NT2/D1 (cell line): Measurements from ENCODE around the gene NCL.
"Not testable (repeated sequence)": the region's sequence is repeated elsewhere in the genome, so short reads cannot be mapped to it uniquely, and the experiment has no call there.

Experiments
- DNase-seq: peaks from one replicate; pipeline ENCODE4 v3.0.0-alpha.2; 2011; ENCODE audit warnings: low read depth, low spot score
- H3K27me3 ChIP-seq: 2 replicates; pipeline ENCODE4 v1.6.0; 2011; ENCODE audit warnings: mild to moderate bottlenecking; ENCODE audit not compliant: insufficient read length, insufficient read depth
- H3K36me3 ChIP-seq: 2 replicates; pipeline ENCODE4 v1.6.1; 2011; ENCODE audit warnings: mild to moderate bottlenecking, low read length, mixed read lengths; ENCODE audit not compliant: insufficient read depth, insufficient read length
- H3K4me1 ChIP-seq: 2 replicates; pipeline ENCODE4 v1.5.1; 2011; ENCODE audit not compliant: insufficient read depth, insufficient read length
- H3K4me3 ChIP-seq: 2 replicates; pipeline ENCODE4 v1.5.1; 2011; ENCODE audit warnings: low read depth; ENCODE audit not compliant: insufficient read length
- H3K9ac ChIP-seq: 2 replicates; pipeline ENCODE4 v1.6.0; 2011; ENCODE audit warnings: low read depth; ENCODE audit not compliant: insufficient read length
- H3K9me3 ChIP-seq: 2 replicates; pipeline ENCODE4 v1.5.1; 2011; ENCODE audit warnings: mild to moderate bottlenecking, low read length; ENCODE audit not compliant: insufficient read depth
- SUZ12 ChIP-seq: IDR thresholded peaks from 2 replicates; pipeline ENCODE4 v1.6.1; 2011; ENCODE audit not compliant: insufficient read length, insufficient read depth; ENCODE audit errors: extremely low read depth
- YY1 ChIP-seq: IDR thresholded peaks from 2 replicates; pipeline ENCODE4 v1.6.1; 2011; ENCODE audit not compliant: insufficient read length, insufficient read depth
- ZNF274 ChIP-seq: IDR thresholded peaks from 2 replicates; pipeline ENCODE4 v1.6.1; 2011; ENCODE audit warnings: mild to moderate bottlenecking, low read depth, low read length

NCL gene

DNA sequence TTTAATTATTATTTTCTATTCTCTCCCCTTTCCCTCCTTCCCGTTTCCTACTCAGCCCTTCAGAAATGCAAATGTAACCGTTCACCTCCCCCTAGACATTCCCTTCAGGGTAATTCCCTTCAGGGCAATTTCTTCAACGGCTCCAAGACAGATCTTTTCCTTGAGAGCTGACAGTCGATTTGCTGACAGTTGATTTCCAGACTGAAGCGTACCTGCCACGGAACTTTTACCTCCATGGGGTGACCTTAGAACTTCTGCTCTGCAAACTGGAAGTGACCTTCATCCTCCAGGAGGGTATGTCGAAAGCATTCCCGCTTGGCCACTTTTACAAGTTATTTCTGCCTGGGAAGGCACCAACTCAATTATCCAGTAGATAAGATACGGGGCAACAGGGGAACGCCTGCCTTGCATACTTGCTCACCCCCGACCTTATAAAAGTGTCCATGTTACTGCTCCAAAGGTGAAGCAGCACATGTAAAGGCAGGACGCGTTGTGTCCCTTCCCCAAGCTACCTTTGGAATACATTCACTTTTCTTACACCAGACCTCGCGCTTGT is 50.3 kb downstream of the NCL start:
- Histone ChIP-seq H3K27me3 (no peaks in the 10 kb centered on the region), H3K4me3 (no peak overlapping the region), H3K9me3 (peaks cover 14% of the 10 kb centered on the region), H3K9ac (no peak overlapping the region), H3K36me3 (no peaks in the 10 kb centered on the region), H3K4me1 (peaks cover 6% of the 10 kb centered on the region)
- no peak for DNase-seq
- TF ChIP-seq SUZ12 (no peak), YY1 (no peak), ZNF274 (no peak)

DNA sequence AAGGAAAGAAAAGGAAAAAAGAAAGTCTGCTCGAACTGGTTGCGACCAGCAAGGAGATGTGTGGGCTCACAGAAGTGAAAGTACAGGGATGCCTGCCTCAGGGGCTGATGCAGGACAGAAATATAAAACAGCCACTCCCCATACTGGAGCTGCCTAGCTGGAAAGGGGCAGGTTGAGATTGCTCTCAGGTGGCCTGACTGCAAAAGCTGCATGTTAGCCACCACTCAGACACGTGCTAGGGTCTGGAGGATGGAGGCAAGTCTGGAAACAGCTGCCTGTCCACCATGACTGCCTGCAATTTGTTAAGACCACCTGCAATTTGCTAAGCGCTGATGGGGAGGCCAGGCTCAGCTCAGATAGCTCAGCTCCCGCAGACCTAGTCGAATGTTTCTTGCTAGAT is 50.8 kb downstream of the NCL start:
- H3K4me3 ChIP-seq = no peak overlapping the region
- H3K4me1 ChIP-seq = peaks cover 6% of the 10 kb centered on the region
- no peak overlapping the region for H3K9ac ChIP-seq
- no peaks in the 10 kb centered on the region for H3K36me3 ChIP-seq
- DNase-seq = no peak
- TF ChIP-seq ZNF274 (no peak), SUZ12 (no peak), YY1 (no peak)
- peaks cover 19% of the 10 kb centered on the region for H3K9me3 ChIP-seq
- H3K27me3 ChIP-seq = no peaks in the 10 kb centered on the region

DNA sequence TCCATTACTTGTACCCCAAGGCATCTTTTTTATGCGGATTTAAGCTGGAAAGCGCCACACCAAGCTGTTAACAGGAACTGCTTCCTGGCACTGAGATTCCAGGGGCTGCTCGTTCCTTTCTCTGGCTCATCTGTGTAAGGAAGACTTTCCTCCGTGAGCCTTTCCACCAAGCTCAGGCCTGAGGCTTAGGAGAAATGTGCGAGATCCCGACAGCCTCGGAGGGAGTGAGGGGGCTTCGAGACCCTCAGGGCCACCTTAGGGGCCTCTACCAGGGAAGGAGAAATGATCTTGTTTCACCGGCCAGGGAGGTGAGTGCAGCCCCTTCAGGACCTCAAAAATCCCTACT is 51.7 kb downstream of the NCL start:
- Histone ChIP-seq H3K27me3 (no peaks in the 10 kb centered on the region), H3K4me3 (peak overlapping the region; percentile 44), H3K36me3 (no peaks in the 10 kb centered on the region), H3K9me3 (peaks cover 28% of the 10 kb centered on the region), H3K4me1 (peaks cover 6% of the 10 kb centered on the region), H3K9ac (peak overlapping the region; percentile 68)
- no peak for DNase-seq
- TF ChIP-seq YY1 = no peak
- no peak for TF ChIP-seq SUZ12
- no peak for TF ChIP-seq ZNF274

DNA sequence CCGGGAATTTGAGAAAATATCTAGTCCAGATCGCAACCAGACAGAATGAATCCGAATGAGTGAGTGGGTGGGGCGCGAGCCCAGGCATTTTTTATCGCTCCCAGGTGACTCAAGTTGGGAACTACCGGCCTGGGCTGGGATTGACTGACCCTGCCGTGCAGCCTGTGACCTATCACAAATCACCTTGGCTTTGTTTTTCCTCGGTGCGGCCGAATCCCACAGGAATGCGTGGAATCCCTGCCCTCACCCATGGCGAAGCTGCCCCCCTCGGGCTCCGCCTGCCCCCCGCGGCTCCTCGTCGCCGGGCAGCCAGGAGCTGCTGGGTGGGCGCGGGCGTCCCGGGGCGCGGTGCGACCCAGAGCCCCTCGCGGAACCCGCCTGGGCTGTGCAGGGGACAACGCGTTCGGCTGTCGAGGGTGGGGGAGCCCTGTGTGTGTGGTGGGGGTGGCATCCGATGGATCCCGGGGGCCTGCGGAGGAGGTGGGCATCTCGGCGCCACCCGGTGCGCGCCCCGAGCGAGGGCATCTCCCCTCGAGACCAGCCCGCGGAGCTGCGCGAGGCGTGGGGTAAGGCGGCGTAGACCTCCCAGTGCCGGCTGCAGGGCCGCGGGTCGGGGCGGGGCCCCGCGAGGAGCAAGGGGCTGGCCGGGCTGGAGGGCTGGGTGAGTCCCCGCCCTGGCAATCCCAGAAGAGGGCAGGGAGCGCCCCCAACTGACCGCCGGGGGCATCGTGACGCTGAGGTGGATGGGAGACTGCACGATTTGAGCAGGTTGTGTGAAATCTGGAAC is 52.3 kb downstream of the NCL start:
- Histone ChIP-seq H3K9me3 (peaks cover 30% of the 10 kb centered on the region), H3K27me3 (no peaks in the 10 kb centered on the region), H3K9ac (peak overlapping the region; percentile 78), H3K4me3 (peak overlapping the region; percentile 44), H3K4me1 (peaks cover 6% of the 10 kb centered on the region), H3K36me3 (no peaks in the 10 kb centered on the region)
- TF ChIP-seq ZNF274 = no peak
- TF ChIP-seq YY1 = no peak
- TF ChIP-seq SUZ12 = no peak
- DNase-seq = peak; percentile 89

DNA sequence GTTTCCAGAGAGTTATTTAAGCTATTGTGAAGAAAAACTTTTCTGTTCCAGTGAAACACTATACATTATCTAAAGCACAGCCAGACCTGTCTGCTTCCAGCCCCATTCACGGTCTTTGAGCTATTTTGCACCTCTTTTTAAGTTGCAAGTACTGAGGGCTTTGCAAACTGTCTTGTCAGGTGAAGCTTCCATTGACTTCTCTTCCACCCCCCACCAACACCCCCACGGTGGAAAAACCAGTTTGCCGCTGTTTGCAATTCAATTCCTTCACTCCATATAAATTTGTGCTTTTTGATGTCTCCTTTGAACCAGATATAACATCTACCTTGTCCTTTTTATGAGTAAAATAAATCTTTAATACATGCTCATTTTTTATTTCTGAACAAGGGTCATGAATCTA is 53.0 kb downstream of the NCL start:
- H3K36me3 ChIP-seq = no peaks in the 10 kb centered on the region
- no peaks in the 10 kb centered on the region for H3K27me3 ChIP-seq
- no peak overlapping the region for H3K9ac ChIP-seq
- peaks cover 30% of the 10 kb centered on the region for H3K9me3 ChIP-seq
- no peak for TF ChIP-seq ZNF274
- no peak for TF ChIP-seq SUZ12
- TF ChIP-seq YY1 = no peak
- DNase-seq = no peak
- H3K4me1 ChIP-seq = peaks cover 6% of the 10 kb centered on the region
- no peak overlapping the region for H3K4me3 ChIP-seq

DNA sequence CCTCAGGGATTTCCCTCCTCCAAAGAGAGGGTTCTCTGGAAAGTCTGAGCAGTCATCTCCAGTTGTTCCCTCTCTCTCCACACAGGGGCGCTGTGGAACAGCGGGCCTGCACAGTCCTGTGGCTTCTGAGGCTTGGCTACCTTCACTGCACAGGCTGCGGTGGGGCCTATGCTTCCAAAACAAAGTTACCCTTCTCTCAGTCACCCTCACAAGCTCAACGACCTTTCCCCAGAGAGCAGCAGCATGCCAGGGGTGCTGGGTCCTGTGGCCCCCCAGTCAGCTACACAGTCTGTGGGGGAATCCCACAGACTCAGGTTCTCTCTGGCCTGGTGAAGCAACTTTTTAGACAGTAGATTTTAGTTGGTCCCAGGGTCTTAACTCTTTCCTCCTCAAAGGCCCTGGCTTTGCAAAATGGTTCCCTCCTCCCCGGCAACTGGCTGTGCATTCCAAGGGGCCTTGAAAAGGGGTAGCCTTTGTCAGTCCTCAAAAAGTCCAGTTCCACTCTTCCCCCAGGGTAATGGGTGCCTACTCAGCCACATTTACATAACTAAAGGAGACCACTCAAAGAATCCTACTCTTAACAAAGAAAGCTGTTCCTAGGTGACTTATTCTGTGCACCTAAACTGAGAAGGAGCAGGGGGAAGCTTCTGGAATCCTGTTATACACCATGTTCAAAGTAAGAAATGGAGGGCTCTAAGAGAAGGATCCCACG is 53.8 kb downstream of the NCL start:
- TF ChIP-seq SUZ12 (no peak), ZNF274 (no peak), YY1 (peak; percentile 35)
- Histone ChIP-seq H3K4me1 (peaks cover 6% of the 10 kb centered on the region), H3K9me3 (peaks cover 30% of the 10 kb centered on the region), H3K9ac (peak overlapping the region; percentile 52), H3K27me3 (no peaks in the 10 kb centered on the region), H3K36me3 (no peaks in the 10 kb centered on the region), H3K4me3 (no peak overlapping the region)
- DNase-seq = peak; percentile 97

DNA sequence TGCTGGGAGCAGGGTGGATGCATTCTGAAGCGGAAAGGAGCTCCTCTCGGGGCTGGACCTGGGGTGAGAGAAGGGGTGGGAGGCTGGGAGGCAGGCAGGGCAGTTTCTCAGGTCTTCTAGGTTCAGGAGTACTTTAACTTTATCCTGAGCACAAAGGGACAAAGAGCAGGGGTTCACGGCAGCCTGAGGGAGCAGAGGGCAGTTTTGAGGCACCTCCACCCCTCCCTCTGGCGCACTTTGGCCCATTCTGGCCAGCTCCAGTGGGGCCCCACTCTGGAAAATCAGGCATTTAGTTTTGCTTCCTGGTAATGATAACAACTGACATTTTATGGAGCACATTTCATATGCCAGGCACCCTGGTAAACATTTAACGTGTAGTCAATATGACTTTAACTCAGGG is 54.5 kb downstream of the NCL start:
- no peak overlapping the region for H3K9ac ChIP-seq
- no peaks in the 10 kb centered on the region for H3K27me3 ChIP-seq
- H3K9me3 ChIP-seq = peaks cover 30% of the 10 kb centered on the region
- TF ChIP-seq SUZ12 (no peak), ZNF274 (no peak), YY1 (no peak)
- H3K4me1 ChIP-seq = peaks cover 9% of the 10 kb centered on the region
- no peak for DNase-seq
- no peak overlapping the region for H3K4me3 ChIP-seq
- H3K36me3 ChIP-seq = no peaks in the 10 kb centered on the region

DNA sequence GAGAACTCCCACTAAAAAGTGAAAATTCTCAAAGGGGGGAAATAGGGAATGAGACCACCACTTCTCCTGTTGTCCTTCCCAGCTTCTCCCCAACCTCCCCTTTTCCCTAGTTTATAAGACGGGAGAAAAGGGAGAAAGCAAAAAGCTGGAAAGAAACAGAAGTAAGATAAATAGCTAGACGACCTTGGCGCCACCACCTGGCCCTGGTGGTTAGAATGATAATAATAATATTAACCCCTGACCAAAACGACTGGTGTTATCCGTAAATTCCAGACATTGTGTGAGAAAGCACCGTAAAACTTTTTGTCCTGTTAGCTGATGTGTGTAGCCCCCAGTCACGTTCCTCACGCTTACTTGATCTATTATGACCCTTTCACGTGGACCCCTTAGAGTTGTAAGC is 56.0 kb downstream of the NCL start:
- H3K9me3 ChIP-seq = peaks cover 30% of the 10 kb centered on the region
- not testable (repeated sequence) for H3K4me3 ChIP-seq, H3K9ac ChIP-seq, H3K4me1 ChIP-seq, H3K27me3 ChIP-seq, H3K36me3 ChIP-seq, DNase-seq

DNA sequence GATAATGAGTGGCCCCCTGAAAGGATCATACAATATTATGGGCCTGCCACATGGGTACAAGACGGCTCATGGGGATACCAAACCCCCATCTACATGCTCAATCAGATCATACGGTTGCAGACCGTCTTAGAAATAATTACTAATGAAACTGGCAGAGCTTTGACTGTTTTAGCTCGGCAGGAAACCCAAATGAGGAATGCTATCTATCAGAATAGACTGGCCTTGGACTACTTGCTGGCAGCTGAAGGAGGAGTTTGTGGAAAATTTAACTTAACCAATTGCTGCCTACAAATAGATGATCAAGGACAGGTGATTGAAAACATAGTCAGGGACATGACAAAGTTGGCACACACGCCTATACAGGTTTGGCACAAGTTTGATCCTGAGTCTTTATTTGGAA is 56.6 kb downstream of the NCL start:
- H3K4me3 ChIP-seq, DNase-seq, H3K9ac ChIP-seq, H3K4me1 ChIP-seq, H3K27me3 ChIP-seq, H3K36me3 ChIP-seq: not testable (repeated sequence)
- H3K9me3 ChIP-seq = peaks cover 30% of the 10 kb centered on the region
